22Rv1 (cell line): ENCODE results near the gene ABCD1.
"Not testable (repeated sequence)": the region's sequence is repeated elsewhere in the genome, so short reads cannot be mapped to it uniquely, and the experiment has no call there.

Experiments used
- ZFX ChIP-seq: fragments of 450-650 bp; IDR thresholded peaks from 2 replicates; pipeline ENCODE4 v1.6.1; 2017; ENCODE audit warnings: antibody characterized with exemption, borderline replicate concordance
- TF ChIP-seq, protein P1 (sequence below): fragments of 450-650 bp; IDR thresholded peaks from 2 replicates; pipeline ENCODE4 v1.5.1; 2017; ENCODE audit warnings: mild to moderate bottlenecking

DNA sequence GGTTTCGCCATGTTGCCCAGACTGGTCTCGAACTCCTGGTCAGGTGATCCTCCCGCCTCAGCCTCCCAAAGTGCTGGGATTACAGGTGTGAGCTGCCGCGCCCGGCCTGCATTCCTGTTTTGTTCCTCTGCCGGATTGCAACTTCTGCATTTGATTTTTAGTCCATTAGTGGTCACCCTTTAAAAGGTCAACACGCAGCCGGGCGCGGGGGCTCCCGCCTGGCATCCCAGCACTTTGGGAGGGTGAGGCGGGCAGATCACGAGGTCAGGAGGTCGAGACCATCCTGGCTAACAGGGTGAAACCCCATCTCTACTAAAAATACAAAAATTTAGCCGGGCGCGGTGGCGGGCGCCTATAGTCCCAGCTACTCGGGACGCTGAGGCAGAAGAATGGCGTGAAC is 5.5 kb downstream of the ABCD1 start:
- TF ChIP-seq, protein P1, sequence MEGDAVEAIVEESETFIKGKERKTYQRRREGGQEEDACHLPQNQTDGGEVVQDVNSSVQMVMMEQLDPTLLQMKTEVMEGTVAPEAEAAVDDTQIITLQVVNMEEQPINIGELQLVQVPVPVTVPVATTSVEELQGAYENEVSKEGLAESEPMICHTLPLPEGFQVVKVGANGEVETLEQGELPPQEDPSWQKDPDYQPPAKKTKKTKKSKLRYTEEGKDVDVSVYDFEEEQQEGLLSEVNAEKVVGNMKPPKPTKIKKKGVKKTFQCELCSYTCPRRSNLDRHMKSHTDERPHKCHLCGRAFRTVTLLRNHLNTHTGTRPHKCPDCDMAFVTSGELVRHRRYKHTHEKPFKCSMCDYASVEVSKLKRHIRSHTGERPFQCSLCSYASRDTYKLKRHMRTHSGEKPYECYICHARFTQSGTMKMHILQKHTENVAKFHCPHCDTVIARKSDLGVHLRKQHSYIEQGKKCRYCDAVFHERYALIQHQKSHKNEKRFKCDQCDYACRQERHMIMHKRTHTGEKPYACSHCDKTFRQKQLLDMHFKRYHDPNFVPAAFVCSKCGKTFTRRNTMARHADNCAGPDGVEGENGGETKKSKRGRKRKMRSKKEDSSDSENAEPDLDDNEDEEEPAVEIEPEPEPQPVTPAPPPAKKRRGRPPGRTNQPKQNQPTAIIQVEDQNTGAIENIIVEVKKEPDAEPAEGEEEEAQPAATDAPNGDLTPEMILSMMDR, result not testable (repeated sequence)
- TF ChIP-seq ZFX, result not testable (repeated sequence)
